CD4-positive, alpha-beta T cell treated with Interleukin-15 for 4 hours (primary cell): Measurements from ENCODE around the gene CPNE7.
"Not testable (repeated sequence)": the region's sequence is repeated elsewhere in the genome, so short reads cannot be mapped to it uniquely, and the experiment has no call there.

Source experiments
- DNase-seq: peaks from one replicate; pipeline ENCODE4 v3.0.0-alpha.2; 2020; ENCODE audit warnings: low spot score

The CPNE7 gene

DNA sequence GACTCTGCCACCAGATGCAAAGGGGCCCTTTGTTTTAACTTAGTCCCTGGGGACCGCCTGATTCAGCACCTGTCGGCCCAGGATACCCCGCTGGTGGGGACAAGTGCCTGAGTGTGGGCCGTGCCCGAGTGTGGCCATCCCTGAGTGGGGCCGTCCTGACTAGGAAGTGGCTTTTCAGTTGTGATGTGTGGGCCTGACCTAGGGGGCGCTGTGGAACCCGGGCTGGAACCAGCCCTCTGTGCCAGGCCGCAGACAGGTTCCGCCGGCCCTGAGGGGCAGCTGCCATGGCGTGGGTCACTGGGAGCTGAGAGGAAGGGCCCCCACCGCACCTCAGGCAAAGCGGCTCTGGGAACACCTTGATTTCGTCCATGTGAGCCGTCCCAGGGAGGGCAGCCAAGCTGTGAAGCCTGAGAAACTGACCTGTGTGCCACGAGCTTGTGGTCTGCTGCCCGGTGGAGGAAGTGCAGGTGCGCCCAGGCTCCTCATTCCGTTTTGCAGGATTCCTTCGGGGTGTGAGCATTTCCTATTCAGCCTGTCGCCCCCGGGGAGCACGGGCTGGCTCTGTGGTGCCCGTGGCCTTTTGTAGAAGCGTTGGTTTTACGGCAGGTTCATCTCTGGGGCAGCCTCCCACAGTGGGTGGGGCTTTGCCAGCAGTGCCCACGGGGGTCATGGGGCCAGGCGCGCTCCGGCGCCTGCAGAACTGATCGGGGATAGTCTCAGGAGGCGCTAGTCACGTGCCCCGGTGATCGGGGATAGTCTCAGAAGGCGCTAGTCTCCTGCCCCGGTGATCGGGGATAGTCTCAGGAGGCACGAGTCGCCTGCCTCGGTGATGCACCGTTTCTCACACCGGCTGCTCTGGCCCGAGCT, 9.8 kb upstream of the CPNE7 start:
- peak; percentile 42 for DNase-seq

DNA sequence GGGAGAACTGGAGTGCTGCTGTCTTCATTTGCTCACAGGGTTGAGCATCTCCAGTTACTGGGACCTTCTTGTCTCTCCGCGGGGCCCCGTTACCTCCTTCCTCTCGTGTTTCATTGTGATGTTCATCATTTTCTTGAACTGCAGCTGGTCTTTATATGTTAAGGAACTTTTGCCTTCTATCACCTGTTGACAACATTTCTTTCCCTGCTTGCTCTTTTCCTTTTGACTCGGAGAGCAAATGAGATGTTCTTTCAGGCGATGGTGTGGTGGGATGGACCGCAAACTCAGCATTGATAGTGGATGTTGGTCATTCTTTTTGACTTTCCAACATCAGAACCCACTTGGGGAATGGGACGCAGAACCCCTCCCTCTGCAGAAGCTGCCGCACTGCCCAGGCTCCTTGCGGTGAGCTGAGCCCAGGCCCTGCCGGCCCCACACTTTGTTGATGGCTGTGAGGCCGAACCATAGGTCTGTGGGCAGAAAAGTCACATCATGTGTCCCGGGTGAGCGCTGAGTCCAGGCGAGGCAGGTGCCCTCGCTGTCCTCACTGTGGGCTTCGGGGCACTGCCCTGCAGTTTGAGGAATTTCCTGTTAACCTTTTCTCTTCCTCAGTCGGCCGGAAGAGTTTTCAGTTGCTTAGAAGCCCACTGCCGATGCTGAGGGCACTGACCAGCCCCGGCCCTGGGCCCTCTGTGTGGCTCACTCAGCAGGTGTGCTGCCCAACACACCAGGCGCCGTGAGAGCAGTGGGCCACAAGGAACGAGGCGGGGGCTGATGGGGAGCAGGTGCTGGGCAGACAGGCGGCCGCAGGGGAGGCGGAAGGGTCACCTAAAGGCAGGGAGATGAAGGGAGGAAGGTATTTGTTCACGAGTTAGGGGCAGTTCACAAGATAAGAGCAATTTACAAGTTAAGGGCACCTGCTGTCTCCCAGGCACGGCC, 7.6 kb upstream of the CPNE7 start:
- no peak for DNase-seq

DNA sequence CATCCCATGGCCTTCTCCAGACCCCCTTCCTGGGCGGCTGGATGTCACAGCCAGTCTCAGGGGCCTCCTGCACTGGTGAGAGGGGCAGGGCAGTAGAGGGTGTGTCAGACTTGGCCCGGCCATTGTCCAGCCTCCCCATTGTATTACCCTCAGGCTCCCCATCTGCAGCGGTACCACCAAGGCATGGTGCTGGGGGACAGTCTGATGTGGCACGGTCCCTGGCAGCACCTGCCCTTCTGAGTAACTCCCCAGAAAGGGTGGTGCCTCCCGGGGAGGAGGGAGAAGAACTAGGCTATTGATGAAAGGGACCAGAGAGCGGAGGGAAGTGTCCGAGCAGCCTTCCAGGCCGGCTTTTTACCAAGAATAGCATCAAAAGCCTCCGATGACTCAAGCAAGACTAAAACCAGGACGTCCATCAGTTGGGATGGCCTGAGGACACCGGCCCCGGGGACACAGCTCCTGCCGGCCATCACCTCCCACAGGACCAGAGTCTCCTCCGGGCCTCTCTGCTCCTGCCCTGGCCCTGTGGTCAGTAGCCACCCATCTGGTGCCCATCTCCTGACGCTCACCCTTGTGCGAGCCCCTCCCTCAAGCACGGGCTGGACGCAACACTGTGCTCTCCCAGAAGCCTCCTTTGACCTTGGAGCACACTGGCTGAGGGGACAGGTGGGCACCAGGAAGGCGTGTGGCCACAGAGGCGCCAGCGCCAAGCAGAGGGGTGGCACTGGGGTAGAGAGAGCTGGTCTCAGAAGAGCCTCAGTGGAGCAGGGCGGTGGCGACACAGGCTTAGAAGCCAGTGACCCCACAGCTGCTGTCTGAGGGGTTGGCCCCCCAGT, 5.8 kb upstream of the CPNE7 start:
- no peak for DNase-seq

DNA sequence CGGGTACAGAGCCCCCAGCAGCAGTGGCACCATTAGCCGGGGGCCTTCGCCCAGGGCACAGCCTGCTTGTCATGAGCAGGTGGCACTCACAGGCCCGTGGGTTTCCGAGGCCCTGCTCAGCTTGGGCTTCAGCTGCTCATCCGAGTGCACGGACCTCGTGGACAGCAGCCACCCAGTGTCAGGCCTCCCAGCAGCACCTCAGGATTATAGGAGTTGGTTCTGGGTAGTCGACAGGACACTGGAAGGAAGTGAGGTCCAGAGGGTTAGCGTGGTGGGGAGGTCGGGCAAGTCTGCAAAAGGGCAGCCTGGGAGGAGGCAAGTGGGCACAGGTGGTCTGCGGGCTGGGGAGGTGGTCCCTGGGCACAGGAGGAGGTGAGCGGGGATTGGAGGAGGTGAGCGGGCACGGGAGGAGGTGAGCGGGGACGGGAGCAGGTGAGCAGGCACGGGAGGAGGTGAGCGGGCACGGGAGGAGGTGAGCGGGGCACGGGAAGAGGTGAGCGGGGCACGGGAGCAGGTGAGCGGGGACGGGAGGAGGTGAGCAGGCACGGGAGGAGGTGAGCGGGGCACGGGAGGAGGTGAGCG, 5.1 kb upstream of the CPNE7 start:
- no peak for DNase-seq

DNA sequence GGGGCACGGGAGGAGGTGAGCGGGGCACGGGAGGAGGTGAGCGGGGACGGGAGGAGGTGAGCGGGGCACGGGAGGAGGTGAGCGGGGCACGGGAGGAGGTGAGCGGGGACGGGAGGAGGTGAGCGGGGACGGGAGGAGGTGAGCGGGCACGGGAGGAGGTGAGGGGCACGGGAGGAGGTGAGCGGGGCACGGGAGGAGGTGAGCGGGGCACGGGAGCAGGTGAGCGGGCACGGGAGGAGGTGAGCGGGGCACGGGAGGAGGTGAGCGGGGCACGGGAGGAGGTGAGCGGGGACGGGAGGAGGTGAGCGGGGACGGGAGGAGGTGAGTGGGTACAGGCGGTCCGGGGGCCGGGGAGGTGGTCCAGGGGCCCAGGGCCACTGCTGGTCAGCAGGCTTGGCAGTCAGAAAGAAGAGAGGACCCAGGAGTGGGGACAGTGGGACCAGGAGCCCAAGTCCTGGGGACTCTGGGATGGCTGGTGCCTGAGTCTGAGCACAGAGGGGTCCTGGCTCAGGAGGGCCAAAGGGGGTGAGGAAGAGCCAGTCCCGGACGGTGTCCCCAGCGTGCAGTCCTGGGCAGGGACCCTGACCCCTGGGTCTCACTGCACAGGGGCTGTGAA, 4.5 kb upstream of the CPNE7 start:
- not testable (repeated sequence) for DNase-seq

DNA sequence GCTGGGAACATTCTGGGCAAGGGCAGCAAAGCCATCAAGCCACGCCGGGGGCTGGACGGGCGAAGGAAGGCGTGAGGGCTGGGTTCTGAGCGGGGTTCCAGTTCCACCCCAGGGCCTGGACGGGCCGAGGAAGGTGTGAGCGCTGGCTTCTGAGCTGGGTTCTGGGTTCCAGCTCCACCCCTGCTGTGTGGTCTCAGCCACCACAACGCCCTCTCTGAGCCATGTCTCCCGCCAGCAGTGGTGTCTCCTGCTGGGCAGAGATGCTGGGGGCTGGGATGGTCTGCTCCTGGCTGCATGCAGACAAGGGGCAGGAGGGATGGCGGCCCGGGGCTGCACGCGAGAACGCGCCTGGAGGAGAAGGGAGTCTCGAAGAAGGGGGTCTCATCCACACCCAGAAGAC, 3.9 kb upstream of the CPNE7 start:
- DNase-seq: no peak

DNA sequence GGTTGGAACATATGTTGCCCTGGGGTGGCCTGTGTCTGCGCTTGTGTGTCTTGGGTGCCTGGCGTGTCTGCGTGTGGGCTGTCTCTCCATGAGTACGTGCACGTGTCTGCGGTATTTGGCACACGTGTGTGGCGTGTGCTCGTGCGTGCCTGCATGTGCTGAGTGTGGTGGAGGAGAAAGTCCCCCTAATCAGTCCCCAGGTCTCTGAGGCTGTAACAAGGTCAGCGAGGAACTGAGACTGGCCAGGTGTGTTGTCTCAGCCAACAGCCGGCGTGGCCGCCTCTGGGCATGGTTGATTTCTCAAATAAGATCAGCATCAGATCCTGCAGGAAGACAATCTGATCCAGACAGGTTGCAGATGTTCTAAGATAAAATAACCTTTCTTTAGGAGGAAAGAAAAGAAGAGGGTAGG, 3.5 kb upstream of the CPNE7 start:
- DNase-seq: no peak

DNA sequence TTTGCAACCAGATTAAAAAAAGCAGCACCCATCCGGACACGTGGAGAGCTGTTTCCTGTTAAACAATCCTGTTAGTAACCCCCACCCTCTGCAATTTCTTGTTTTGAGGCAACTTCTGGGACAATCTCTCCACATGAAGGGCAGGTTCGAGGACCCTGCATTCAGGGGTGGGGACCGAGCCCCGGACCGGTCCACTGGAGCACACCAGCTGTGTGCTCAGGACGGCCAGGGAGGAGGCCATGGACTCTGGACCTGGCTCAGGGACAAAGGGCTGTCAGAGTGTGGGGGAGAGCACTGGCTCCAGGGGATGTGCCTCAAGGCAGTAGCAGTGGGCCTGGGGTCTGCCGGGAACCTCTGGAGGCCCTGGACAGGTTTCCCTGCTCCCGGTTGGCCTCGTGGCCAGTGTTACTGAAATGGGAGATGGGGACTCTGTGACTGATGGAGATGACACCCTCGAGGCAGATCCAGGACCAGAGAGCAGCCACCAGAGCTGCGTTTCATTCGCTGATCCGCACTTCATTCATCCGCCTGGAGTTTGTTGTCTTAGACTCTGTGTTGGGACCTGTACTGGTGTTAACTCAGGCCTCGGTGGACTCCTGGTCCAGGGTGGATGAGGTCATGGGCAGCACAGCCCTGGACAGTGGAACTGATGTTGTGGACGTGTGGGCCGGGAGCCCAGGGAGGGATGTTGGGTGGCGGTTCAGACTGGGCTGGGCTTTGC, 2.9 kb upstream of the CPNE7 start:
- DNase-seq: no peak

DNA sequence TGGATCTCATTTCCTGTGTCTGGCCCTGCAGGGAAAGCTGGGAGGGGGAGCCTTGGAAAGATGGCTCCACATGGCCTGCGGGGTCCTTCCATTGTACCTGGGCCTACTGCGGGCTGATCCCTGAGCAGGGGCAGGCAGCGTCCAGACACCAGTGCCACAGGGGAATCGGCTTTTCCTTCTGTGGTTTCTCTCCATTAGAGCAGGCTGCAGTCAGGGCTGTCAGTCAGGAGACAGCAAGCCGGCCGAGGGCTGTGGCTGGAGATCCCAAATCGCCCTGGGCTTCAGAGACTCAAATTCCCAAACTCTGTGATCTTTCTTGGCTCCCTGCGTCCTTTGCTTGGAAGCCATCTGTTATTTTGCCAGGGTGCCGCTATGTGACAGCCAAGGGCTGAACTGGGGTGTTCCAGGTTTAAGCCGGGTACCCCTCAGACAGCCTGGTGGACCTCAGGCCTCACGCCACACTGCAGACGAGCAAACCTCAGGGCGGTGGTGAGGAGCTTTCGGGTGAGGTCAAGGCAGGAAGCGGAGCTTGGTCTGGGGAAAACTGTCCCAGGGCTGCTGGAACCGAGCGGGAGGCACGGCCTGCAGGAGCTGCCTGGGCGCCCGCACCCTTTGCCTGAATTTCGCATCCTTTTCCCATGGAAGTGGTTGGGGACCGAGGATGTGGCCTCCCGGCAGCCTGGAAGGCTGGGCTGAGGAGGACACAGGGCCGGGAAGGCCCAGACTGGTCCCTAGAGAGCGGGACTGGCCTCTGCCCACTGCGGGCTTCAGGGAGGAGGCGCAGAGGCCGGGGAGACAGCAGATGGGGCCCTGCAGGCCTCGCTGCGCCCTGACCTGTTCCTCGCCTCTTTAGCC, 1.5 kb upstream of the CPNE7 start:
- DNase-seq: no peak

DNA sequence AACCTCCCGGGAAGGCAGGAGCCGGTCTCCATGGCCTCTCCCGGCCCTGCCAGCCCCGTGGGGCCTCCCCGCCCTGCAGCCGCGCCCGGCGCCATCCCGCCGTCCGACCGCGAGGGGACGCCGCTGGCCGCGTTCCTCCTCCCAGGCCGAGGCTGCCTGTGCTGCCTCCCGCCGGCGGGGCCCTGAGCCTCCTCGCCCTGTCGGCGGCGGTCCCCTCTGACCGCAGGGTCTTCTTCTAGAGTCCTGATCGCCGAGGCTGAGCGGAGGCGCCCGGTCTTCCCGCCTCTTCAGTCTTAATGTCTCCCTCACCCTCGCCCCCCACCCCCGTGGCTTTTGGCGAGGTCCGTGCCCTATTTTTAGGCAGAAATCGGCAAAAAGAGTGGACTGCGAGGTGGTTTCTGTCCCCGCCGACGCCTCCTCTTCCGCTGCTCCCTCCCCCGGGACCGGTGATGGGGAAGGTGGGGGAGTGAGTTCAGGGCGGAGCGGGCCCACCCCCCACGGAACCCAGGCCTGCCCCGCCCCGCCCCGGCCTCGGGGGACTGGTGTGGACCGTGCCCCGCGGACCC, 794 bp upstream of the CPNE7 start:
- peak; percentile 43 for DNase-seq

DNA sequence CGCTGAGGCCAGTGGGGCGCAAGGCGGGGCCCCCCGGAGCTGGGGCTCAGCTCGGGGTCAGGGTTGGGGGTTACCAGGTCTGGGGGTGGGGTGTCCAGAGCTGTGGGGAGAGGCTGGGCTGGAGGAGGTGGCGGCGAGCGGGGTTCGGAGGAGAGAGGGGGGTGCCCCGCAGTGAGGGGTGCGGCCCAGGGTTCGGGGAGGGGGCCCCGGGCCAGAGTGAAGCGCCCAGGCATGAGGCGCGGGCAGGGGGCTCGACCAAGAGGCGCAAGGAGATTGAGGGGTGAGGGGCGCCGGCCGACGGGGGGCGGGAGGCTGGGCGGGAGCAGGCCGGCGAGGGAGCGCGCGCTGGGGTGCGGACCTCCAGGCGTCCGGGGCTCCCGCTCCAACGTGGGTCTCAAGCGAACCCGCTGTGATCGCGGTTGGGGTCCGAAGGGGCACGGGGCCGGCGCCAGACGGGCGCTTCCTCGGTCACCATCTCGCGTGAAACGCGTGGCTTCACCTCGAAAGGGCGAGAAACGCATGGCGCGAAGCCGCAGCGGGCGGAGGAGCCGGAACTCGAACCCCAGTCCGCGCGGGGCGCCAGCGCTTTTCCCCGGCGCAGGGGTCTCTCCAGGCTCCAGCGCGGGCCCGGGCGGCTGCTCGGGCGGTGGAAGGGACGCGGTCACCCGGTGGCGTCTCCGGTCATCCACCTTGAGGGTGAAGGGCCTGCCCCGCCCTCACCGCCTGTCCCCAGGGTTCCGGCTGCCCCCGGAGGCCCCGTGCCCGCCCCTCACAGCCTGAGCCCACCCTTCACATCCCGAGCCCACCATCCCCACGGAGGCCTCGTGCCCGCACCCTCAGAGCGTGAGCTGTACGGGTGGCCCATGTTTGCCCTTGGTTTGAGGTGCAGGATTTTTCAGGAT, 846 bp downstream of the CPNE7 start:
- DNase-seq: no peak

DNA sequence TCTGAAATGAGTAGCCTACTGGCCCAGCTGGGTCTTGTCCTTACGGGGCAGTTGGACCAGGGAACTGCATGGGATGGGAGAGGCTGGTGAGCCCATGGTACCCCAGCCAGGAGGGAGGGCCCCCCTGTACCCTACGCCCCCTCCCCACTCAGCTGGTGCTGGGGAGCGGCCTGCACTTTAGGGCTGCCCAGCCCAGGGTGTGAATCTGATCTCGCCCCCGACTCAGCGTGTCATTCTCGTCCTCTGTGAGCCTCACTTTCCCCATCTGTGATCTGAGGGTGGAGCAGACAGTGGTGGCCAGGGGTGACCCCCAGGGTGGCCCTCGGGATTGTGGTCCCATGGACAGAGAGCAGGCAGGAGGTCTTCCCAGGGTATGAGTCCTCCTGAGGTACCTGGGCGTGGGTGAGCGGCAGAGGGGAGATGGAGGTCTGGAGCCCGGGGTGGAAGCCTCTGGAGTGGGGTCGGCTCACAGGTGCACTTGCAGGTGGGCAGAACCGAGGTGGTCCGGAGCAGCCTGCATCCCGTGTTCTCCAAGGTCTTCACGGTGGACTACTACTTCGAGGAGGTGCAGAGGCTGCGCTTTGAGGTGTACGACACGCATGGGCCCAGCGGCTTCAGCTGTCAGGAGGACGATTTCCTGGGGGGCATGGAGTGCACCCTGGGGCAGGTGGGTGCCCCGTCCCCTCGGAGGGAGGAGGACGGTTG, 1.6 kb downstream of the CPNE7 start:
- no peak for DNase-seq

DNA sequence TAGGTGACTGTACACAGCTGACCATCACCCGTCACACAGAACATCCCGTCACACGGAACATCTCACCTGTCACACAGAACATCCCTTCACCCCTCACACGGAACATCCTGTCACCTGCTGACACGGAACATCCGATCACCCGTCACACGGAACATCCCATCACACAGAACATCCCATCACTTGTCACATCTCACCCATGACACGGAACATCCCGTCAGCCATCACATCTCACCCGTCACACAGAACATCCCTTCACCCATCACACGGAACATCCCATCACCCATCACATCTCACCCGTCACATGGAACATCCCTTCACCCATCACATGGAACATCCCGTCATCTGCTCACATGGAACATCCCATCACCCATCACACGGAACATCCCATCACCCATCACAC, 3.8 kb downstream of the CPNE7 start:
- no peak for DNase-seq

DNA sequence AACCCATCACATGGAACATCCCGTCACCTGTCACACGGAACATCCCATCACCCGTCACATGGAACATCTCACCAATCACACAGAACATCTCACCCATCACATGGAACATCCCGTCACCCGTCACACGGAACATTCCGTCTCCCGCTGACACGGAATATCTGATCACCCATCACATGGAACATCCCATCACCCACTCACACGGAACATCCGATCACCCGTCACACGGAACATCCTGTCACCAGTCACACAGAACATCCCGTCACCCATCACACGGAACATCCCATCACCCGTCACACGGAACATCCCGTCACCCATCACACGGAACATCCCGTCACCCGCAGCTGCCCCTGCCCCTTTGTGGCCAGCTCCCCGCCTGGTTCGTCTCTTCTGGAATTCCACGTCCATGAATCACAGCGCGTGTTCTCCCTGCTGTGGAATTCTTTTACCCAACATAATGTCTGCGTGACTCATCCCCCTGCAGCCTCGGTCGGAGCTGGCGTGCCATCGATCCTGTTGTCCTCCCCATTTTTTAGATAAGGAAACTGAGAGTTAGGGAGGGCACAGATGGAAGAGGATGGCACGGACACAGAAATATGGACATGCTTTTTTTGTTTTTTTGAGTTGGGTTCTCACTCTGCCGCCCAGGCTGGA, 5.6 kb downstream of the CPNE7 start:
- DNase-seq: no peak

DNA sequence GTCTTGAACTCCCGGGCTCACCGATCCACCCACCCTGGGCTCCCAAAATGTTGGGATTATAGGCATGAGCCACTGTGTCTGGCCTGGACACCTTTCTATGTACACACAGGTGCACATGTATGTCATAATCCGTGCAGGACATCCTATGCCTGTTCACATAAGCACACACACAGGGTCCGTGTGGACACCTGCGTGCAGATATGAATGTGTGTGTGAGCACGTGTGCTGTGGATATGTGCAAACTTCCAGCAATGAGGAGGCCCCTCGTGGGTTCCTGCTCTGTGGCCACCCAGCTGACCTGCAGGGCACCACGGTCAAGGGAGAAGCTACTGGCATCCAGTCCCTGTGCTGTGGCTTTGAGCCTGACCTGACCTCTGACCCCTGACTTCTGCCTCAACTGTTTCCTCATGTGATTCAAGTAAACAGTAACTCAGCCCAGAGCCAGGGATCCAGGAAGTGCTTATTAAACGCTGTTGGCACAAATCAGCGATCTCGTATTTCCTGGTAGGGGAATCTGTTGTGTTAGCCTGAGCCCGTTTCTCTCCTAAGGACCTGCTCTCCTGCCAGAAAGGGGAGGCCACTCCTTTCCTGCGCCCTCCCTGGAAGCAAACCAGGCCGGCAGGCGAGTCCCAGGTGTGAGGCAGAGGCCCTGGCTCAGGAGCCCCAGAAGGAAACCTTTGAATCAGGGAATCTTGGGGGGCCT, 6.5 kb downstream of the CPNE7 start:
- DNase-seq: no peak

DNA sequence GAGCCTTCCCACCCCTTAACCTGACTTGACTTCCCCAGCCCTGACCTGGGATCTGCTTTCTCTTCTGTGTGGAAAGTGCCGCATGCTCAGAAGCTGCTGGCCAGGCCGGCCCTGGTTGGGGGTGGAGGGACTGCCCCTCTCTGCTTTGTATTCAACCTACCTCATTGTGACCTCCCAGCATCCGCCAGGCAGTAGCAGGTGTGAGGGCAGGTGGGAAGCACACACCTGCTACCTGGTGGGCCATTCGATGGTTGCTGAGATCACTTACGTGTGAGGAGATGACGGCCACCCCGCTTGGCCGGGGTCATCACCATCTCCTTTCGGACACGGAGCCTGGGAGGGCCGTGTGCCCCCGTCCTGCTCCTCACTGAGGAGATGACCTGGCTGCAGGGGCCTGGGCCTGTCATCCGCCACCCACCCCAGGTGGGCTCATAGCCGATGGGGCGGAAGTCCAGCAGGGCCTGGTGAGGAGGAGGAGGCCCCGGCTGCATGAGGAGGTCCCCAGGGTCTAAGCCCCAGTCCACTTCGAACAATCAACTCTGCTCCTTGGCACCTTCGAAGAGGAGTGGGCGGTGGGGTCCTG, 7.1 kb downstream of the CPNE7 start:
- no peak for DNase-seq
